ENCODE measurements around the gene LRMDA. TPM values are rescaled to one million over a fixed set of nuclear protein-coding genes. Genes with fewer than 3 reads are reported as not detected.

The LRMDA gene
- total RNA-seq, 1 experiment from 2014 or later: 4.8 TPM

GRCh38 chr10:76031099-76031498 lies 599.7 kb downstream of the LRMDA start:
- DNase-seq (ENCODE audit: low read depth, low spot score): no peak
- Histone ChIP-seq H3K27me3 (ENCODE audit: insufficient read depth, low read length) (no peaks in the 10 kb centered on the region), H3K4me3 (replicated peaks in 1 of 2; ENCODE audit: low read depth in 1 of 2, low read length in 2 of 2) (no peak overlapping the region), H3K27ac (ENCODE audit: low read depth, low read length) (no peak overlapping the region), H3K9ac (ENCODE audit: low read length) (no peak overlapping the region), H3K4me2 (ENCODE audit: low read length) (no peak overlapping the region), H3K9me3 (ENCODE audit: control insufficient read depth in 1 of 2, insufficient read depth in 1 of 2, low read depth in 1 of 2, low read length in 2 of 2) (no peaks in the 10 kb centered on the region), H2AFZ (ENCODE audit: low read depth, low read length, poor library complexity, severe bottlenecking) (no peak overlapping the region), H3K4me1 (ENCODE audit: control insufficient read depth in 1 of 2, insufficient read depth in 2 of 2, low read length in 2 of 2) (peaks cover 0 to 7% of the 10 kb centered on the region in 2 experiments; a peak in 2 of 4 replicates), H3K9me2 (ENCODE audit: insufficient read depth) (no peaks in the 10 kb centered on the region), H4K20me1 (ENCODE audit: insufficient read depth) (no peaks in the 10 kb centered on the region), H3K36me3 (ENCODE audit: control insufficient read depth in 1 of 2, insufficient read depth in 2 of 2, low read length in 2 of 2) (no peaks in the 10 kb centered on the region), H3K79me2 (ENCODE audit: insufficient read depth, low read length) (no peaks in the 10 kb centered on the region)
- TF ChIP-seq CTCF (IDR thresholded peaks at IDR 0.05 in 2 of 3, conservative IDR thresholded peaks at IDR 0.05 in 1 of 3; ENCODE audit: borderline replicate concordance in 1 of 3, insufficient read depth in 1 of 3, low read depth in 2 of 3, low read length in 2 of 3) (no peak), RAD21 (IDR thresholded peaks at IDR 0.05; ENCODE audit: low read depth) (no peak), TCF7L2 (IDR thresholded peaks at IDR 0.05; ENCODE audit: borderline replicate concordance, extremely low read depth, insufficient read depth, insufficient read length) (no peak), ZNF274 (IDR thresholded peaks at IDR 0.05; ENCODE audit: low read depth, low read length) (no peak), SP1 (IDR thresholded peaks at IDR 0.05; ENCODE audit: low read depth) (no peak), POLR2AphosphoS5 (IDR thresholded peaks at IDR 0.05; ENCODE audit: low read depth, low read length) (no peak), SIN3A (IDR thresholded peaks at IDR 0.05; ENCODE audit: low read depth) (no peak), CEBPB (IDR thresholded peaks at IDR 0.05; ENCODE audit: low read depth) (no peak)
- ChIA-PET POLR2A (no interaction called here), CTCF (no interaction called here), RAD21 (ENCODE audit: low non-redundant PET in 1 of 2, low total read pairs in 2 of 2, uncharacterized antibody in 2 of 2, unreplicated experiment in 2 of 2) (no interaction called here)
- intact Hi-C loops (cut with micrococcal nuclease): loop anchor here (10.0 kb wide), 1 partner anchor 954 kb away; no protein-coding TSS in a partner anchor
- no peak for ATAC-seq
- BruUV-seq (replicated peaks): no TSS peak

Measured in HCT116 (cell line).